GM23338 (cell line): ENCODE data around the gene SNPH. TPM values are rescaled to one million over a fixed set of nuclear protein-coding genes. Genes with fewer than 3 reads are reported as not detected.

Experiments
- ATAC-seq: fragments of 200-7000 bp; cut with Tn5 transposase; 3 replicates; pipeline ENCODE4 v1.9.1; 2020
- DNase-seq: peaks from one replicate; pipeline ENCODE4 v3.0.0-alpha.2; 2015; ENCODE audit warnings: low spot score
- H2AFZ ChIP-seq: fragments of 200-600 bp; sonication (generic); 2 replicates; pipeline ENCODE4 v1.8.0; 2016; ENCODE audit warnings: antibody characterized with exemption, mild to moderate bottlenecking, moderate library complexity
- H3F3A ChIP-seq: fragments of 200-600 bp; sonication (generic); replicated peaks from 2 replicates; pipeline ENCODE4 v1.8.0; 2017; ENCODE audit warnings: antibody characterized with exemption, mixed run types, low read depth
- H3K27ac ChIP-seq: fragments of 200-600 bp; sonication (generic); 2 replicates; pipeline ENCODE4 v1.6.1; 2016; ENCODE audit warnings: low read depth
- H3K27me3 ChIP-seq: fragments of 200-600 bp; sonication (generic); 2 replicates; pipeline ENCODE4 v1.8.0; 2016; ENCODE audit warnings: mild to moderate bottlenecking, mixed run types, moderate library complexity; ENCODE audit not compliant: insufficient read depth
- H3K36me3 ChIP-seq: fragments of 200-600 bp; sonication (generic); 2 replicates; pipeline ENCODE4 v1.8.0; 2016; ENCODE audit warnings: mild to moderate bottlenecking; ENCODE audit not compliant: insufficient read depth
- H3K4me1 ChIP-seq: fragments of 200-600 bp; sonication (generic); 2 replicates; pipeline ENCODE4 v1.8.0; 2016; ENCODE audit warnings: mild to moderate bottlenecking, moderate library complexity; ENCODE audit not compliant: insufficient read depth
- H3K4me2 ChIP-seq: fragments of 200-600 bp; sonication (generic); 2 replicates; pipeline ENCODE4 v1.7.1; 2017; ENCODE audit warnings: mixed run types
- H3K4me3 ChIP-seq: fragments of 200-600 bp; sonication (generic); 2 replicates; pipeline ENCODE4 v1.6.1; 2016; ENCODE audit warnings: mixed run types
- H3K79me2 ChIP-seq: fragments of 200-600 bp; sonication (generic); replicated peaks from 2 replicates; pipeline ENCODE4 v1.8.0; 2017; ENCODE audit warnings: mild to moderate bottlenecking; ENCODE audit not compliant: insufficient read depth
- H3K9me2 ChIP-seq: fragments of 200-600 bp; sonication (generic); 2 replicates; pipeline ENCODE4 v1.8.0; 2017; ENCODE audit not compliant: insufficient read depth
- H4K20me1 ChIP-seq: fragments of 200-600 bp; sonication (generic); replicated peaks from 2 replicates; pipeline ENCODE4 v1.8.0; 2017; ENCODE audit warnings: mild to moderate bottlenecking; ENCODE audit not compliant: insufficient read depth
- H3K27ac Mint-ChIP-seq: 2 replicates; pipeline ENCODE4 v1.8.0; 2020; ENCODE audit warnings: inconsistent platforms, mild to moderate bottlenecking, moderate library complexity, mixed read lengths
- H3K27me3 Mint-ChIP-seq: 3 replicates; pipeline ENCODE4 v1.8.0; 2022; ENCODE audit warnings: low read depth, mild to moderate bottlenecking, moderate library complexity, mixed read lengths, inconsistent platforms; ENCODE audit not compliant: insufficient read depth, poor library complexity
- H3K36me3 Mint-ChIP-seq: 3 replicates; pipeline ENCODE4 v1.8.0; 2021; ENCODE audit warnings: low read depth, mild to moderate bottlenecking, inconsistent platforms, moderate library complexity, mixed read lengths
- H3K4me1 Mint-ChIP-seq: 3 replicates; pipeline ENCODE4 v1.8.0; 2020; ENCODE audit warnings: mild to moderate bottlenecking, inconsistent platforms, mixed read lengths
- H3K4me3 Mint-ChIP-seq: 3 replicates; pipeline ENCODE4 v1.8.0; 2021; ENCODE audit warnings: moderate library complexity, mild to moderate bottlenecking, inconsistent platforms, mixed read lengths
- H3K9me3 Mint-ChIP-seq: 3 replicates; pipeline ENCODE4 v1.8.0; 2020; ENCODE audit warnings: moderate library complexity, mild to moderate bottlenecking, inconsistent platforms, mixed read lengths
- CREB1 ChIP-seq: fragments of 250-450 bp; sonication (Bioruptor Pico); IDR thresholded peaks from 2 replicates; pipeline ENCODE4 v1.5.0; 2020; ENCODE audit warnings: low read depth, mild to moderate bottlenecking, moderate library complexity
- CTCF ChIP-seq, 2 experiments: fragments of 200-600 bp in 1 of 2; sonication (generic) in 1 of 2; conservative IDR thresholded peaks; 2 replicates each; pipeline versions ENCODE4 v1.5.1 to v1.6.1; 2016 to 2017; ENCODE audit warnings: antibody characterized with exemption in 2 of 2, low read depth in 2 of 2, mild to moderate bottlenecking in 2 of 2, moderate library complexity in 1 of 2
- ETS1 ChIP-seq: IDR thresholded peaks from 2 replicates; pipeline ENCODE4 v1.6.1; 2016; ENCODE audit warnings: antibody characterized with exemption
- EZH2 ChIP-seq: fragments of 200-600 bp; sonication (generic); IDR thresholded peaks from one replicate; pipeline ENCODE4 v1.8.0; 2017; ENCODE audit warnings: antibody characterized with exemption, mild to moderate bottlenecking, low read depth; ENCODE audit not compliant: unreplicated experiment
- EZH2phosphoT487 ChIP-seq: fragments of 200-600 bp; sonication (generic); IDR thresholded peaks from one replicate; pipeline ENCODE4 v1.8.1; 2018; ENCODE audit warnings: antibody characterized with exemption; ENCODE audit not compliant: unreplicated experiment
- JUNB ChIP-seq: IDR thresholded peaks from one replicate; pipeline ENCODE4 v1.6.1; 2016; ENCODE audit warnings: antibody characterized with exemption; ENCODE audit not compliant: unreplicated experiment
- POLR2AphosphoS5 ChIP-seq: IDR thresholded peaks from 2 replicates; pipeline ENCODE4 v1.6.1; 2016; ENCODE audit warnings: antibody characterized with exemption, low read depth
- REST ChIP-seq: IDR thresholded peaks from one replicate; pipeline ENCODE4 v1.6.1; 2018; ENCODE audit warnings: antibody characterized with exemption; ENCODE audit not compliant: unreplicated experiment
- STAT1 ChIP-seq: IDR thresholded peaks from one replicate; pipeline ENCODE4 v1.6.1; 2016; ENCODE audit warnings: antibody characterized with exemption; ENCODE audit not compliant: unreplicated experiment
- ZNF114 ChIP-seq: fragments of 250-450 bp; sonication (Bioruptor Pico); IDR thresholded peaks from 2 replicates; pipeline ENCODE4 v1.5.0; 2020; ENCODE audit warnings: mild to moderate bottlenecking, moderate library complexity
- ZNF331 ChIP-seq: fragments of 250-450 bp; sonication (Bioruptor Pico); IDR thresholded peaks from 2 replicates; pipeline ENCODE4 v1.5.0; 2020; ENCODE audit warnings: low read depth, mild to moderate bottlenecking, moderate library complexity
- polyA plus RNA-seq: library from polyadenylated mRNA; unstranded; fragments of >200 nt; fragmentation: Nextera tagmentation; extraction: Ambion mirVana; gene quantifications from 2 replicates; pipeline ENCODE4 v1.2.1, GENCODE V29; 2016
- total RNA-seq: library from RNA; depleted of rRNA; stranded (reverse); fragments of >200 nt; shearing (Covaris generic); gene quantifications from 2 replicates; pipeline ENCODE4 v1.2.3, GENCODE V29; 2014

Gene SNPH
- total and polyA plus RNA-seq, 2 experiments from 2014 or later = 1.5 to 5.8 TPM

- TF ChIP-seq JUNB (no peak), EZH2 (no peak), CTCF (conservative IDR thresholded peaks at IDR 0.05; ENCODE audit: low read depth in 2 of 2) (no peak), ZNF114 (CRISPR knock-in tag) (no peak), POLR2AphosphoS5 (no peak), ZNF331 (CRISPR knock-in tag) (no peak), EZH2phosphoT487 (no peak)
Measured at GRCh38 chr20:1322511-1323245, 56.6 kb downstream of the SNPH start (continued).

GRCh38 chr20:1323256-1323655 lies 57.2 kb downstream of the SNPH start:
- H3K27ac ChIP-seq = no peak overlapping the region
- H3K4me3 Mint-ChIP-seq = no peak overlapping the region

More at GRCh38 chr20:1323256-1323655, 57.2 kb downstream of the SNPH start:
- Histone ChIP-seq H3K79me2 (peaks cover 27% of the 10 kb centered on the region), H4K20me1 (peaks cover 16% of the 10 kb centered on the region; the same call in 1 of the 2 replicates), H3F3A (no peaks in the 10 kb centered on the region), H3K36me3 (no peaks in the 10 kb centered on the region), H3K27me3 (no peaks in the 10 kb centered on the region), H2AFZ (no peak overlapping the region), H3K4me1 (peaks cover 7% of the 10 kb centered on the region), H3K4me3 (no peak overlapping the region), H3K4me2 (no peak overlapping the region), H3K9me2 (no peaks in the 10 kb centered on the region)
- Mint-ChIP-seq H3K4me1 (peaks cover 8% of the 10 kb centered on the region; the same call in 2 of the 3 replicates), H3K9me3 (no peaks in the 10 kb centered on the region), H3K36me3 (no peaks in the 10 kb centered on the region; the same call in 1 of the 3 replicates), H3K27me3 (peaks cover 7% of the 10 kb centered on the region), H3K27ac (no peak overlapping the region)
- no peak for DNase-seq
- TF ChIP-seq EZH2 (no peak), ZNF331 (CRISPR knock-in tag) (no peak), REST (no peak), ETS1 (no peak), CTCF (conservative IDR thresholded peaks at IDR 0.05; ENCODE audit: low read depth in 2 of 2) (no peak), POLR2AphosphoS5 (no peak), CREB1 (CRISPR knock-in tag) (no peak), STAT1 (no peak), ZNF114 (CRISPR knock-in tag) (no peak)
- ATAC-seq = no peak
